Measurements from ENCODE around the gene PERM1.

PERM1 gene

GRCh38 chr1:933603-933940 lies 48.3 kb downstream of the PERM1 start:
- TF ChIP-seq GATA3 (IDR thresholded peaks at IDR 0.05; ENCODE audit: low read depth, low read length) (no peak), GATA2 (IDR thresholded peaks at IDR 0.05; ENCODE audit: low read depth, low read length) (no peak)

- TF ChIP-seq GATA3 (IDR thresholded peaks at IDR 0.05; ENCODE audit: low read depth, low read length) = no peak
- TF ChIP-seq GATA2 (IDR thresholded peaks at IDR 0.05; ENCODE audit: low read depth, low read length) = no peak
Observed at GRCh38 chr1:932776-933602, 48.9 kb downstream of the PERM1 start.

- no peak for TF ChIP-seq GATA3 (IDR thresholded peaks at IDR 0.05; ENCODE audit: low read depth, low read length)
- TF ChIP-seq GATA2 (IDR thresholded peaks at IDR 0.05; ENCODE audit: low read depth, low read length) = no peak
Observed at GRCh38 chr1:932173-932510, 49.8 kb downstream of the PERM1 start.

GRCh38 chr1:931380-932172 lies 50.3 kb downstream of the PERM1 start:
- TF ChIP-seq GATA2 (IDR thresholded peaks at IDR 0.05; ENCODE audit: low read depth, low read length) (no peak), GATA3 (IDR thresholded peaks at IDR 0.05; ENCODE audit: low read depth, low read length) (no peak)

GRCh38 chr1:930633-931138 lies 51.2 kb downstream of the PERM1 start:
- no peak for TF ChIP-seq GATA3 (IDR thresholded peaks at IDR 0.05; ENCODE audit: low read depth, low read length)
- no peak for TF ChIP-seq GATA2 (IDR thresholded peaks at IDR 0.05; ENCODE audit: low read depth, low read length)

- TF ChIP-seq GATA2 (IDR thresholded peaks at IDR 0.05; ENCODE audit: low read depth, low read length) (no peak), GATA3 (IDR thresholded peaks at IDR 0.05; ENCODE audit: low read depth, low read length) (no peak)
Observed at GRCh38 chr1:929712-930632, 51.9 kb downstream of the PERM1 start.

GRCh38 chr1:928825-929661 lies 52.9 kb downstream of the PERM1 start:
- TF ChIP-seq GATA2 (IDR thresholded peaks at IDR 0.05; ENCODE audit: low read depth, low read length) (no peak), GATA3 (IDR thresholded peaks at IDR 0.05; ENCODE audit: low read depth, low read length) (no peak)

- TF ChIP-seq GATA2 (IDR thresholded peaks at IDR 0.05; ENCODE audit: low read depth, low read length) (no peak), GATA3 (IDR thresholded peaks at IDR 0.05; ENCODE audit: low read depth, low read length) (no peak)
Observed at GRCh38 chr1:927748-928147, 54.1 kb downstream of the PERM1 start.

GRCh38 chr1:927234-927633 lies 54.7 kb downstream of the PERM1 start:
- TF ChIP-seq GATA3 (IDR thresholded peaks at IDR 0.05; ENCODE audit: low read depth, low read length) = no peak

GRCh38 chr1:925561-926421 lies 56.1 kb downstream of the PERM1 start:
- TF ChIP-seq GATA3 (IDR thresholded peaks at IDR 0.05; ENCODE audit: low read depth, low read length) = no peak
- no peak for TF ChIP-seq GATA2 (IDR thresholded peaks at IDR 0.05; ENCODE audit: low read depth, low read length)

All from SH-SY5Y (cell line).